Right atrium auricular region (tissue), 2 donors: Measurements from ENCODE around the gene PHF11. TPM values are rescaled to one million over a fixed set of nuclear protein-coding genes. Genes with fewer than 3 reads are reported as not detected.

Experiments used
- DNase-seq: peaks from one replicate; pipeline ENCODE4 v3.0.0-alpha.2; 2019; ENCODE audit warnings: low spot score
- H3K27ac ChIP-seq, 2 donors: fragments of 200-600 bp; sonication (generic); 1 replicate in 1 of 2; 2 replicates in 1 of 2; pipeline ENCODE4 v1.5.1; 2016 to 2019
- H3K27me3 ChIP-seq, 2 donors: fragments of 200-600 bp; sonication (generic); one replicate each; pipeline versions ENCODE4 v1.5.1 to v1.6.0; 2017 to 2019
- H3K36me3 ChIP-seq: fragments of 200-600 bp; sonication (generic); one replicate; pipeline ENCODE4 v1.5.1; 2016
- H3K4me1 ChIP-seq, 2 donors: fragments of 200-600 bp; sonication (generic); one replicate each; pipeline versions ENCODE4 v1.5.1 to v1.6.0; 2017 to 2019
- H3K4me3 ChIP-seq, 2 donors: fragments of 200-600 bp; sonication (generic); 1 replicate in 1 of 2; 2 replicates in 1 of 2; pipeline ENCODE4 v1.5.1; 2017 to 2019; ENCODE audit warnings: mild to moderate bottlenecking in 1 of 2, moderate library complexity in 1 of 2
- H3K9me3 ChIP-seq, 2 donors: fragments of 200-600 bp; sonication (generic); one replicate each; pipeline ENCODE4 v1.5.1; 2019
- CTCF ChIP-seq, 2 donors: fragments of 200-600 bp; sonication (generic); IDR thresholded peaks; one replicate each; pipeline ENCODE4 v1.5.1; 2019; ENCODE audit warnings: antibody characterized with exemption in 2 of 2
- total RNA-seq, 2 donors: library from RNA; depleted of rRNA; stranded (reverse); fragments of >200 nt; gene quantifications; one replicate each; pipeline ENCODE4 v1.1.0, GENCODE V29; 2016

PHF11 gene
- 10 to 100 TPM; 14.8 to 22.3 TPM for total RNA-seq

- DNase-seq, result peak; percentile 88
- Histone ChIP-seq H3K9me3 (no peaks in the 10 kb centered on the region), H3K27ac (peak within 1 kb of the TSS; percentile 90 to 92), H3K36me3 (no peaks in the 10 kb centered on the region), H3K27me3 (no peaks in the 10 kb centered on the region), H3K4me3 (peak within 1 kb of the TSS; percentile 51 to 69), H3K4me1 (peaks cover 0 to 10% of the 10 kb centered on the region in 2 donors)
- TF ChIP-seq CTCF (IDR thresholded peaks at IDR 0.05), result peak in 1 of 2 donors; percentile 50
Measured at GRCh38 chr13:49495783-49496762, at the start of gene PHF11. Gene PHF11 (plus strand): TSS chr13:49495953. CDS start chr13:49496002, 49 bp downstream.

- Histone ChIP-seq H3K4me1 (peaks cover 0 to 32% of the 10 kb centered on the region in 2 donors), H3K36me3 (no peaks in the 10 kb centered on the region), H3K9me3 (no peaks in the 10 kb centered on the region), H3K27me3 (no peaks in the 10 kb centered on the region), H3K27ac (peak overlapping the region; percentile 97), H3K4me3 (no peak overlapping the region)
- no peak for TF ChIP-seq CTCF (IDR thresholded peaks at IDR 0.05)
- no peak for DNase-seq
Measured at GRCh38 chr13:49446473-49446872, 49.3 kb upstream of the PHF11 start.

- H3K4me3 ChIP-seq, result no peak overlapping the region
- H3K9me3 ChIP-seq, result no peaks in the 10 kb centered on the region
- no peak for TF ChIP-seq CTCF (IDR thresholded peaks at IDR 0.05)
- DNase-seq, result no peak
- H3K27ac ChIP-seq, result no peak overlapping the region
- no peaks in the 10 kb centered on the region for H3K27me3 ChIP-seq
- H3K36me3 ChIP-seq, result no peaks in the 10 kb centered on the region
- peaks cover 0 to 32% of the 10 kb centered on the region in 2 donors for H3K4me1 ChIP-seq
Measured at GRCh38 chr13:49448753-49449152, 47.0 kb upstream of the PHF11 start.

- DNase-seq, result no peak
Measured at GRCh38 chr13:49450105-49450819, 45.5 kb upstream of the PHF11 start.

More at GRCh38 chr13:49450105-49450819, 45.5 kb upstream of the PHF11 start:
- Histone ChIP-seq H3K9me3 (no peaks in the 10 kb centered on the region), H3K4me1 (peaks cover 0 to 33% of the 10 kb centered on the region in 2 donors), H3K4me3 (no peak overlapping the region), H3K27ac (no peak overlapping the region), H3K36me3 (no peaks in the 10 kb centered on the region), H3K27me3 (no peaks in the 10 kb centered on the region)
- TF ChIP-seq CTCF (IDR thresholded peaks at IDR 0.05), result no peak
